ENCODE results near the gene CATSPERE.

- TF ChIP-seq POLR2A (IDR thresholded peaks at IDR 0.05) (no peak), CTCF (IDR thresholded peaks at IDR 0.05 in 8 of 11, conservative IDR thresholded peaks at IDR 0.05 in 3 of 11) (no peak)
Observed at GRCh38 chr1:244536316-244536715, 75.2 kb downstream of the CATSPERE start.
